Hepatocyte (in vitro differentiated cells): Measurements from ENCODE around the gene FNIP2. TPM values are rescaled to one million over a fixed set of nuclear protein-coding genes. Genes with fewer than 3 reads are reported as not detected.

Experiments
- DNase-seq: peaks from one replicate; pipeline ENCODE4 v3.0.0-alpha.2; 2016; ENCODE audit warnings: low spot score
- H2AFZ ChIP-seq: fragments of 200-600 bp; sonication (generic); 2 replicates; pipeline ENCODE4 v1.6.0; 2016; ENCODE audit warnings: antibody characterized with exemption, mild to moderate bottlenecking
- H3K27ac ChIP-seq: fragments of 200-600 bp; sonication (generic); 2 replicates; pipeline ENCODE4 v1.5.1; 2016; ENCODE audit warnings: mild to moderate bottlenecking
- H3K27me3 ChIP-seq: fragments of 200-600 bp; sonication (generic); 2 replicates; pipeline ENCODE4 v1.6.1; 2016
- H3K36me3 ChIP-seq: fragments of 200-600 bp; sonication (generic); replicated peaks from 2 replicates; pipeline ENCODE4 v1.5.1; 2016; ENCODE audit warnings: low read depth; ENCODE audit not compliant: insufficient read depth
- H3K4me1 ChIP-seq: fragments of 200-600 bp; sonication (generic); 2 replicates; pipeline ENCODE4 v1.5.1; 2016; ENCODE audit warnings: mild to moderate bottlenecking, moderate library complexity; ENCODE audit not compliant: insufficient read depth
- H3K4me2 ChIP-seq: fragments of 200-600 bp; sonication (generic); 2 replicates; pipeline ENCODE4 v1.6.0; 2016
- H3K4me3 ChIP-seq: fragments of 200-600 bp; sonication (generic); 2 replicates; pipeline ENCODE4 v1.5.1; 2016; ENCODE audit warnings: mild to moderate bottlenecking
- H3K79me2 ChIP-seq: fragments of 200-600 bp; sonication (generic); 2 replicates; pipeline ENCODE4 v1.6.0; 2017; ENCODE audit warnings: mild to moderate bottlenecking
- H3K9me2 ChIP-seq: fragments of 200-600 bp; sonication (generic); replicated peaks from 2 replicates; pipeline ENCODE4 v1.6.0; 2017; ENCODE audit warnings: mild to moderate bottlenecking; ENCODE audit not compliant: insufficient read depth
- H3K9me3 ChIP-seq: fragments of 200-600 bp; sonication (generic); 2 replicates; pipeline ENCODE4 v1.5.1; 2016; ENCODE audit warnings: low read depth, mild to moderate bottlenecking
- H4K20me1 ChIP-seq: fragments of 200-600 bp; sonication (generic); 2 replicates; pipeline ENCODE4 v1.6.0; 2016; ENCODE audit warnings: mild to moderate bottlenecking; ENCODE audit not compliant: insufficient read depth, poor library complexity, severe bottlenecking
- EZH2 ChIP-seq: fragments of 200-600 bp; sonication (generic); IDR thresholded peaks from 2 replicates; pipeline ENCODE4 v1.6.1; 2016; ENCODE audit warnings: antibody characterized with exemption, mild to moderate bottlenecking, borderline replicate concordance
- EZH2phosphoT487 ChIP-seq: fragments of 200-600 bp; sonication (generic); IDR thresholded peaks from one replicate; pipeline ENCODE4 v1.6.1; 2018; ENCODE audit warnings: antibody characterized with exemption, mild to moderate bottlenecking, low read depth, moderate library complexity; ENCODE audit not compliant: unreplicated experiment, severe bottlenecking
- WGBS: methylation state at CpG from one replicate; pipeline ENCODE4 v1.1.6; 2016; ENCODE audit warnings: low lambda C conversion rate; ENCODE audit errors: missing lambda C conversion rate; 5-methylcytosine and 5-hydroxymethylcytosine counted together
- polyA plus RNA-seq: library from polyadenylated mRNA; unstranded; fragments of >200 nt; fragmentation: Nextera tagmentation; extraction: Ambion mirVana; gene quantifications from 2 replicates; pipeline ENCODE4 v1.2.1, GENCODE V29; 2016
- total RNA-seq: library from RNA; depleted of rRNA; stranded (reverse); fragments of >200 nt; gene quantifications from 2 replicates; pipeline ENCODE4 v1.2.3, GENCODE V29; 2014
- TF ChIP-seq, protein P1 (sequence below): fragments of 200-600 bp; sonication (generic); IDR thresholded peaks from 2 replicates; pipeline ENCODE4 v1.5.1; 2016; ENCODE audit warnings: antibody characterized with exemption, mild to moderate bottlenecking; ENCODE audit not compliant: poor library complexity

Gene FNIP2
- total and polyA plus RNA-seq, 2 experiments from 2014 or later, result 20.8 to 61.0 TPM

DNA sequence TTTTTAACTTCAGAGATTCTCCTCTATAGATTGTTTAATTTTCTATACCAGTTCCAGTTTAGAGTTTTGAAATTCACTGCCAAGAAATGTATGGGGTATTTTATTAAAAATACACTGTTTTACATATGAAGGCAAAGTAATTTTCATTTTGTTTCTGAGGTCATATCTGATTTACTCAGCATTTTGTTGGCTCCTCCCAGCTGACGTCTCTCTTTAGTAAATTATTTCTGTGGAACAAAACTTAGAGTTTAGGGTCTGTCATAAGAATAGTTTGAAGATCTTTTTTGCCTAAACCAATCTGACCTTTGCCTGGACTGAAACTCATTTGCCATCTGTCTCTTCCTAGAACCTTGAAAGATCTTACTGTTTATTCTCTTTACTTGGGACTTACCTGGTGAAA lies 16.9 kb downstream of the FNIP2 start:
- Histone ChIP-seq H3K9me2 (no peaks in the 10 kb centered on the region), H3K79me2 (peaks cover 82% of the 10 kb centered on the region), H3K4me2 (peak overlapping the region; percentile 51), H3K27me3 (no peaks in the 10 kb centered on the region), H3K36me3 (no peaks in the 10 kb centered on the region), H2AFZ (no peak overlapping the region), H3K9me3 (no peaks in the 10 kb centered on the region), H3K27ac (peak overlapping the region; percentile 41), H4K20me1 (peaks cover 4% of the 10 kb centered on the region), H3K4me1 (peaks cover 34% of the 10 kb centered on the region), H3K4me3 (no peak overlapping the region)
- TF ChIP-seq, protein P1, sequence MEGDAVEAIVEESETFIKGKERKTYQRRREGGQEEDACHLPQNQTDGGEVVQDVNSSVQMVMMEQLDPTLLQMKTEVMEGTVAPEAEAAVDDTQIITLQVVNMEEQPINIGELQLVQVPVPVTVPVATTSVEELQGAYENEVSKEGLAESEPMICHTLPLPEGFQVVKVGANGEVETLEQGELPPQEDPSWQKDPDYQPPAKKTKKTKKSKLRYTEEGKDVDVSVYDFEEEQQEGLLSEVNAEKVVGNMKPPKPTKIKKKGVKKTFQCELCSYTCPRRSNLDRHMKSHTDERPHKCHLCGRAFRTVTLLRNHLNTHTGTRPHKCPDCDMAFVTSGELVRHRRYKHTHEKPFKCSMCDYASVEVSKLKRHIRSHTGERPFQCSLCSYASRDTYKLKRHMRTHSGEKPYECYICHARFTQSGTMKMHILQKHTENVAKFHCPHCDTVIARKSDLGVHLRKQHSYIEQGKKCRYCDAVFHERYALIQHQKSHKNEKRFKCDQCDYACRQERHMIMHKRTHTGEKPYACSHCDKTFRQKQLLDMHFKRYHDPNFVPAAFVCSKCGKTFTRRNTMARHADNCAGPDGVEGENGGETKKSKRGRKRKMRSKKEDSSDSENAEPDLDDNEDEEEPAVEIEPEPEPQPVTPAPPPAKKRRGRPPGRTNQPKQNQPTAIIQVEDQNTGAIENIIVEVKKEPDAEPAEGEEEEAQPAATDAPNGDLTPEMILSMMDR, result no peak
- TF ChIP-seq EZH2phosphoT487 (no peak), EZH2 (no peak)
- 79% methylated on average over 1 of the region's 1 CpG for WGBS
- DNase-seq, result no peak

DNA sequence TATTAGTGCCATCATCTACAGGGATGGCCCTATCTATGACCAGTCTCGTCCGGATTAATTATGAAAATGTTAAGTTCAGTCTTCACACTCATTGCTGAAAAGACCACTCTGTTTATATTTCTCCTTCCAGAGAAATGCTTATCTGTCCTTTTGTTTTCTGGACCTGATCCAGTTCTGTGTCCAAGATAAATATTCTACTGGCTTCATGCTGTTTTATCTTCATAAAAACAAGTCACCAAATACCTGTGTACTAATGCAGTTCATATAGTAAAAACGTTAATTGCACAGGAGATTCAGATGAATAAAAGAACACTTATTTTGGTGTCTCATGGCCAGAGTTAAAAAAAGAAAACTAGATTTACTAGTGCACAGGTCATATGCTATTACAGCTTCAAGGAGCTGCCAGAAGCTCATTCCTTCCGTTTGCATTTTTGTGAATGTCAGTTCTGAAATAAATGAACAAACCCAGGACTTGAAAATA lies 17.3 kb downstream of the FNIP2 start:
- no peak for TF ChIP-seq EZH2
- TF ChIP-seq, protein P1, result no peak
- TF ChIP-seq EZH2phosphoT487, result no peak
- Histone ChIP-seq H3K79me2 (peaks cover 81% of the 10 kb centered on the region), H3K27me3 (no peaks in the 10 kb centered on the region), H3K9me2 (no peaks in the 10 kb centered on the region), H3K36me3 (no peaks in the 10 kb centered on the region), H4K20me1 (peaks cover 4% of the 10 kb centered on the region), H2AFZ (no peak overlapping the region), H3K9me3 (no peaks in the 10 kb centered on the region), H3K4me1 (peaks cover 34% of the 10 kb centered on the region), H3K4me3 (no peak overlapping the region), H3K4me2 (peak overlapping the region; percentile 51), H3K27ac (peak overlapping the region; percentile 41)
- no peak for DNase-seq
- 38% methylated on average over 4 of the region's 4 CpGs for WGBS

DNA sequence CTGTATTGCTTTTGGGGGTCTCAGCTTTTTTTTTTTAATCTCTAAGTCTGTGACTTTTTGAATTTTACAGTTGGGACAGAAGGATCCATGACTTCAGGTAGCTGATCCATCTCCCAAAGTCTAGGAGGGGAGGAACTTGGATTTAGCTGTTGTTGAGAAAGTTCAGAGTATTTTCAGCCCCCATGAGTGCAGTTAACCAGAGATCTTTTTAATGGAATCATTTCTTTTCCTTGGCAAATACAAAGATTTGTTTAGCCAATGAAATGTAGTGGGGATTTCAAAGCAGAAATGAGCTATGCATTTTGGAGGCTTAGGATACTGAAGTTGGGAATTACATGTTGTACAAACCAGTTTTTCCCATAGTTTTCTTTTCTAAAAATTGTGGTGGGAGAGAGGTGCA lies 18.1 kb downstream of the FNIP2 start:
- Histone ChIP-seq H3K4me2 (no peak overlapping the region), H3K4me1 (peaks cover 31% of the 10 kb centered on the region), H3K9me3 (no peaks in the 10 kb centered on the region), H3K27me3 (no peaks in the 10 kb centered on the region), H3K36me3 (no peaks in the 10 kb centered on the region), H3K27ac (no peak overlapping the region), H3K79me2 (peaks cover 82% of the 10 kb centered on the region), H3K4me3 (no peak overlapping the region), H3K9me2 (no peaks in the 10 kb centered on the region), H4K20me1 (peaks cover 7% of the 10 kb centered on the region), H2AFZ (no peak overlapping the region)
- TF ChIP-seq EZH2 (no peak), EZH2phosphoT487 (no peak)
- TF ChIP-seq, protein P1, result no peak
- no peak for DNase-seq
